Inflammatory macrophage (primary cell): Measurements from ENCODE around the gene CROCC2.

ENCODE experiments used
- DNase-seq, 2 donors: peaks; one replicate each; pipeline ENCODE4 v3.0.0-alpha.2; 2020 to 2022
- total RNA-seq, 18 experiments: gene quantifications; one replicate each; lab custom pipeline; 2026; ENCODE audit warnings: mixed read lengths in 6 of 18, inconsistent platforms in 2 of 18; lab: John Stamatoyannopoulos, UW

The CROCC2 gene
- 0 to 0.65 (median 0.12) reads per million in 18 experiments for total RNA-seq

DNA sequence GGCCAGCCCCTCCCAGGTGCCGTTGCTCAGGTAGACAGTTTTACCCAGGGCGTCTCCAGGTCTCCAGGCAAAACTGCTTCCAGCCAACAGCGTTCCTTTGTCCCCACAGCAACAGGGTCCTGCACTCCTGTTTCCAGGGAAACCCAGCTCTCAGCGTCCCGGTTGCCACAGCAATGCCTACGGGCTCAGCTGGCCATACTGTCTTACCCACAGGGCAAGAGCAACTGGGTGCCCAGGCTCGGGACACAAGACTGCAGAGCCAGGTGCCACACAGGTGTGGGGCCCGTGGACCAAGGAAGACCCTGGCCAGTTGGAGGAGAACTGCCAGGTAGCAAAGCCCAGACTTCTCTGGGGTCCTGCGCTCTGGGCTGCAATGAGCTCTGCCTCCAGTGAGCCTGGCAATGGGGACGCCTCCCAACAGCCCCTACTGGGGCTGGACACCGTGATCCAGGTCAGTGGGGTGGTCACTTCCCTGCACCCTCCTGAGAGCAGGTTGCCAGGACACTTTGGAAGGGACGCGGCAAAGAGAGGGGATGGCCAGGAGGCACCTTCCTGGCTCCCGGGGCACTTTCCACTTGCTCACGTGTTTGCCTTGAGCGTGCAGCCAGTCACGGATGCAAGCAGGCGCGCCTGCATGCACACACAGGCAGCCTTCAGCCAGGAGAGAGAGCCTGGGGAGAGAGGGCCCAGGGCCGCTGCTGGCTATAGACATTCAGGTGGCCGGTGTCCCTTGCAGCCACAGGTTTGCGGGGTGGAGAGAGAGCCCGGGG lies at the start of gene CROCC2:
Gene CROCC2 (plus strand): TSS at position 196 of the 770 bp plus-strand sequence. CDS start 178 bp downstream, at position 374.
- DNase-seq: no peak

GRCh38 chr2:240857039-240858008 lies 48.8 kb upstream of the CROCC2 start:
- no peak for DNase-seq

DNA sequence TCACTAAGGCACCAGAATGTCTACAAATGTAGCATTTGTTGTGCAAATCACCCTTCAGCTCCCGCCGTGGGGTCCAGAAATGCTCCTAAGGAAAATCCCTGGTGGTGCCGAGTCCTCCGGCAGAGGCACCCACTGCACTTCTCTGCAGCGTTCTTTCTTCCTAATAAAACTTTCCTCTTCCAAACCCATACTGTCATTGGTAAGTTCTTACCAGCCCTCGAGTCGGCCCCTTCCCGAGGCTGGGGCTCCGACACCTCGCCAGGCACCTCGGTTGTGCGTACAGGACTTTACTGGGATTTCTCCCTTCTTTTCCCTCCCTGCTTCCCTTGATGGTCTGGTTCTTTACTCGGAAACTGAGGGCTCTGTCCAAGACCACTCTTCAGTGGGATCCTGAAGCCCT lies 47.8 kb upstream of the CROCC2 start:
- DNase-seq: no peak

- DNase-seq: no peak
These were observed 47.3 kb upstream of the CROCC2 start for GRCh38 chr2:240858871-240859270.

GRCh38 chr2:240861547-240861946 lies 44.6 kb upstream of the CROCC2 start:
- DNase-seq: no peak

DNA sequence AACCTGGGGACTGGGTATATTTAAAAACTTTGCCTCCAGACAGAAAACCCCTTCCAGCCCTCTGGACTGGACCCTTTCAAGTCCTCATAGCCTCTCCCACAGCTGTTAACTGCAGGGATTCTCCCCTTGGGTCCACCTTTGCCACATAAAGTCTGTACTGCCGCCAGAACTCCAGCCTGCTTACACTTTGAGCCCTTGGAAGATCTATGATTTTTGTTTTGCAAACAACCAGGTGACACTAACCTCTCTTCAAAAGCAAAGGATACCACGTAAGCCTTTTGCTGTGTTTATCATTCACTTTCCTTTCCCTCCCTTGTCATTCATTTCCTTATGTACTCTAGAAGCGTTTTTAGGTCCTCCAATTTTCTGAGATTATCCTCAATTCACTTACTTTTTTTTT lies 41.7 kb upstream of the CROCC2 start:
- no peak for DNase-seq

DNA sequence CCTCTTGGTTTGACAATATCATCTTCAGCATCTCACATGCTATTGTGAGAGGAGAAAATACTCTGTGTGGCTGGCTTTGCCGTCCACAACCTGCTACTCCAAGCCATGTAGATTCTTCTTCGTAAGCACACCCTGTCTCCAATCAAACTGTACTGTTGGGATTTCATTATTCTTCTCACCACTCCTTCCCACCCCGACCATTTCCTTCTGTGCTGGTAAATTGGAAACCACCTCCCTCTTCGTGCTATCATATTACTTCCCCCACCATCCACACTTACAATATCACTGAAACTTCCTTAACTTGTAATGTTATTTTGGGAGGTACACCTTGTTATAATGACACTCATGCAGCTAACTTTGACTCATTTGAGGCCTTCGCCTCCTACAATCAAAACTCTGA lies 40.7 kb upstream of the CROCC2 start:
- no peak for DNase-seq

DNA sequence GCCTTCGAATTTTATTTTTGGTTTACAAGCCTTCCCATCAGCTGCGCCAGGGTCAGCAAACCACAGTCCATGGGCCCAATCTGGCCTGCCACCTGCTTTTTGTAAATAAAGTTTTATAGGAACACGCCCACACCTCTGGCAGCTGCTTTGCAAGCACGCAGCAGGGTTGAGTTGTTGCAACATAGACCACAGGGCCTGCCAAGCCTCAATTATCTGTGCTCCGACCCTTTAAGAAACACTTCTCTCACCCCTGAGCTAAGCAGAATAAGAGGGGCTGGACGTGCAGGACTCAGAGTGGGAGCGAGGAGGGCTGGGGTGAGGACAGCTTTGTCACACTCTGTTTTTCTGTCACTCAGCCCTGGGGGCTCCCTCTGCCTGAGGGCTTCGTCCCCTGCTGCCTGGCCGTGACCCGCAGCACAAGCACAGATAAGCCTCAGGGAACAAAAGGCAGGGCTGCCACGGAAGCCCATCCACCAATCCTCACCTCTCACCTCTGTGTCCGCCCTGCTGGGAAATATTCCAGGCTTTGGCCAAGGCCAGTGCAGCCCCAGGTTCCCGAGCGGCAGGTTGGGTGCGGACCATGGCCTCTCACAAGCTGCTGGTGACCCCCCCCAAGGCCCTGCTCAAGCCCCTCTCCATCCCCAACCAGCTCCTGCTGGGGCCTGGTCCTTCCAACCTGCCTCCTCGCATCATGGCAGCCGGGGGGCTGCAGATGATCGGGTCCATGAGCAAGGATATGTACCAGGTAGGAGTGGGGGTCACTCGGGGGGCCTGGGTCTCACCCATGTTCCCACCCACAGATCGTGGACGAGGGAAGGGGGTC lies 37.6 kb upstream of the CROCC2 start, which contains the start of gene AGXT:
Gene AGXT (plus strand): TSS at position 539 of the 823 bp plus-strand sequence. CDS start 42 bp downstream, at position 581.
- peak in 1 of 2 donors; percentile 19 for DNase-seq

DNA sequence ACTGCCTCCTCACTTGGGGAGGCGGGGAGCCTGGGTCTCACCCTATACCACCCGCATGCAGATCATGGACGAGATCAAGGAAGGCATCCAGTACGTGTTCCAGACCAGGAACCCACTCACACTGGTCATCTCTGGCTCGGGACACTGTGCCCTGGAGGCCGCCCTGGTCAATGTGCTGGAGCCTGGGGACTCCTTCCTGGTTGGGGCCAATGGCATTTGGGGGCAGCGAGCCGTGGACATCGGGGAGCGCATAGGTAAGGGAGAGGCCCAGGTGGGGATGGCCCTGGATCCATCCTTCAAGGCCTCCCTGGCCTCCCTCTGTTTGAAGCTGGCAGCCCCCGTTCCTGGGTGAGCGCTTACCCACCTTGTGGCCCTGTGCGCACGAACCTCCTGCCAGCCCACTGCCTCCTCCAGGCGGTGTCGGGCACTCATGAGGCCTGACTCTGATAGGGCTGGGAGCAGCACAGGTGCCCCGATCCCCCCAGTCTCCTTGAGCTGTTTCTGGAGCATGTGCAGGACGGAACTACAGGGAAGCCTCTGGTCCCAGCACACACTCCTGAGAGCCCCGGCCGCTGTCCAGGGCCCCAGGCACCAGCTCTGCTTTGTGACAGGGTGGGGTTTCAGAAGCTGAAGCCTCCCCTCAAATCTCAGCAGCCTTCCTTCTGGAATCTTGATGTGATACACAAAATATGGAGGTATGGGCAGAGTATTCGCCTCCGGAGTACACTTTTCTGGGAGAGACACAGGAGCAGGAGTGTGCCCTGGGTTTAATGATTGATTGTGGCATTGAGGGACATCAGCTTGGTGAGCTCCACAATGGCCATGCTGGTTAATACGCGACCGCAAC lies 36.8 kb upstream of the CROCC2 start:
- DNase-seq: no peak

DNA sequence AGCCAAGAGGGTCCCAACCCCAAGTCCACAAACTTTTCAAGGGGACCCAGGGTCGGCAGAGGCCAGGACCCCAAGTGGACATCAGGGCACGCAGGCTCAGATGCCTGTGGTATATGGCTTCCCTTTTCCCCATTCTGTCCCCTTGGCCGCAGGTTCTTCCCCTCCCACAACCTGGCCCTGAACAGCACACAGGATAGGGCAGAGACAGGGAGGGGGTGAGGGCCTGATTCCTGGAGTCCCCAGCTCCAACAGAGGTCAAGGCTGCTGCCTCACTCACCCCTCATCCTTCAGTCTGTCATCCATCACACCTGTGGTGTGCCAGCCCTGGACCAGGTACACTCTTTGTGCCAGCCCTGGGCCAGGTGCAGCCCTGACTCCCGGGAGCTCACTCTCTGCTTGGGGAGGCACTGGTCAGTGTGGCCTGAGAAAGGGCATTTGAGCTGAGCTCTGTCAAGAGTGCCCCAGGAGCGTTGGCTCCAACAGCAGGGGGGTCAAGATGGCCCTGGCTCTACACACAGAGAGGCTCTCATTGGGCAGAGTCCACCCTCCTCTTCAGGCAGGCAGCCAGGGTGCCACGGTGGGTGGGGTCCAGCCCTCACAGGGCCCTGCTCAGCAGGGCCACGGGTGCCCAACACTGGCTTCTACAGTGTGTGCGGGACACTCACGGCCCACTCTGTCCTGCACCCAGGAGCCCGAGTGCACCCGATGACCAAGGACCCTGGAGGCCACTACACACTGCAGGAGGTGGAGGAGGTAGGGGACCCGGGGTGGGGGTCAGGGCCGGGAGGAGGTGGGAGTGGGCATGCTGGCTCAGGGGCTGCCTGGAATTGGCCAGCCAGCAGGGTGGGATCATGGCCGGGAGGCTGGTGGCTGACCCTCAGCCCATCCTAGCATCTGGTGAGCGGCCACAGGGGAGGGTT lies 35.9 kb upstream of the CROCC2 start:
- DNase-seq: no peak

DNA sequence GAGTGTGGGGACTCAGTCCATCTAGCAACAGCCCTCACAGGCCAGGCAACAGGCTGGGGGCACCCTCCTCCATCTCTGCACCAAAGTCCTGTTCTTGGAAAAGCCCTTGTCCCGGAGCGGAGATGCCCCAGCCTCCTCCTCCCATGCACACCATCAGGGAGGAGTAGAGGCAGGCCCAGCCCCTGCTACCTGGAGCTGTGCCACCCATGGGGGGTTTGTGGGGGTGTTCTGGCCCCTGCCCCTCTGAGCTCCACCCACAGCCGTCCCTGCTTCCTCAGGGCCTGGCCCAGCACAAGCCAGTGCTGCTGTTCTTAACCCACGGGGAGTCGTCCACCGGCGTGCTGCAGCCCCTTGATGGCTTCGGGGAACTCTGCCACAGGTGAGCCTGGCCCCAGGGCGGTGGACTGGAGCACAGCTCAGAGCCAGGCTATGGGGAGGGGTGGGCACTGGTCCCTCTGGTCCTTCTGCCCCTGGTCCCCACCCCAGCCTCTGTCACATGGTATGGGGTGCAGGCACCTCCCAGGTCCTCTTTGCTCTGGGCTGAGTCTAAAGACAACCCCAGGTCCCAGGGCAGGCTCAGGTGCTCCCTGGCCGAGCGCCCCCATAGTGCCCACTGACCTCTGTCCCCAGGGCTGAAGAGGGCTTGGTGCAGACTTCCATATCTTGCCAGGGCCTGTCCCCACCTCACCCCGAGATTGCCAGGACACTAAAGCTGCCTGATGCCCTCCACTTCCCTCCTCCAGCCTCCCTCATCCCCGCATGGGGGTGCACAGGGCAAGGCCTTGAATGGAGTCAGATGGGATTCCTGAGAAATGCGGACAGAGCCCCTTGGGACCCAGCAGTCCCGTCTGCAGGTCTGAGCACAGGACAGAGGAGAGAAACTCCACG lies 34.8 kb upstream of the CROCC2 start:
- no peak for DNase-seq

DNA sequence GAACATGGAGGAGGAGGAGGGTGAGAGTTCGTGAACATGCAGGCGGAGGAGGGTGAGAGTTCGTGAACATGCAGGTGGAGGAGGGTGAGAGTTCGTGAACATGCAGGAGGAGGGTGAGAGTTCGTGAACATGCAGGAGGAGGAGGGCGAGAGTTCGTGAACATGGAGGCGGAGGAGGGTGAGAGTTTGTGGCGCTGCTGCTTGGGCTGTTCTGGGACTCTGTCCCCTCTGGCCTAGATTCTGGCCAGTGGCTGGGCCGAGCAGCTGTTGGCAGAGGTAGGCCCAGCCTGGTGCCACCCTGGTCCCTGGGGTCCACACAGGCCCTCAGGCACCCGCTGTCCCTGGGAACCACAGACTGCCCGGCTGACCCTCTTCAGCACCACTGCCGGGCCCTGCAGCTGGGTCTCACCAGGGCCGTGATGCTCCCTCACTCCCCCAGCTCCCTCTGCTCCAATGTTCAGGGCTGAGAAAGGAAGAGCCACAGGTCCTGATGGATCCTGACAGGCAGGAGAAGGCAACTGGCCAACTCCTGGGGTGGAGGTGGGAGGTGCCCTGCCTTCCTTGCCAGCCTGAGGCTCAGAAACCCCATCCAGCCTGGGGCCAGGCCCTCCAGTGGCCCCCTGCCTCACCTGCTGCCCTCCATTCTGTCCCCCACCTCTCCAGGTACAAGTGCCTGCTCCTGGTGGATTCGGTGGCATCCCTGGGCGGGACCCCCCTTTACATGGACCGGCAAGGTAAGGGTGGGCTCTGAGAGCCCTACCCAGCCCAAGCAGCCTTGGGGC lies 33.6 kb upstream of the CROCC2 start:
- DNase-seq: no peak

DNA sequence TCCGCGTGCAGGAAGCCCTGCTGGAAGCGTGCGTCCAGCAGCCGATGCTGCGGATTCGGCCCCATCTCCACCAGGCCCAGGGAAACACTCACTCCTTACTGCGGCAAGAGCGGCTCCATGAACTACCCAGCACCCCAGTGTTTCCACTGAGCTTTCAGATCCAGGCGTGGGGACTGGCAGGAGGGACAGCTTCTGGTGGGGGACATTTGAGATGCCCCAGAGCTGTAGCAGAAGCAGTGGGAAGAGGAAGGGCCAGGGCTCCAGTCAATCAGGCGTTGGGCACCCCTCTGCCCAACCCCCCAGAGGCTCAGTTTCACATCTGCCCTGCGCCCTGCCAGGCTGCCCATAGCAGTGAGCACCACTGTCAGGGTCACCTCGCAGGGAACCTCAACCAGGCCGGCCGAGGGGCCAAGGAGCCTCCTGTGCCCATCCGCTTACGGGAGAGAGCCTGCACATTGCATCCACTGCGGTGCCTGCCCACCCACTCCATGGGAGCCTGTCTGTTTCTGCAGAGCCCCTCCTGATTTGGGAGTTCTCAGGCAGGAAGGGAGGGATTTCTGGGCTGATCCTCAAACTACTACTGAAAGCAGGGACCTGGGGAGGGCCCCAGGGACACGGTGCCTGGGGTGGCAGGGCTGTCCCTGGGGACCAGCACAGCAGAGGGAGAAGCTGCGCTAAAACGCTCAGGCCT lies 32.9 kb upstream of the CROCC2 start:
- no peak for DNase-seq

- no peak for DNase-seq
These were observed 32.1 kb upstream of the CROCC2 start for GRCh38 chr2:240873805-240874714.

- DNase-seq: no peak
These were observed 31.4 kb upstream of the CROCC2 start for GRCh38 chr2:240874715-240875227.
